HepG2 (cell line): Measurements from ENCODE around the gene RUNX3. TPM values are rescaled to one million over a fixed set of nuclear protein-coding genes. Genes with fewer than 3 reads are reported as not detected.
A peak's percentile ranks its signal among the peaks of the same experiment; 100 is the strongest.

Experiments used
- ARID3A ChIP-seq: IDR thresholded peaks from 2 replicates; pipeline ENCODE4 v1.6.1; 2012; ENCODE audit warnings: low read depth, low read length, improper control_type of control experiment
- ARID4A ChIP-seq: sonication (generic); formaldehyde crosslinking; IDR thresholded peaks from 2 replicates; pipeline ENCODE4 v1.5.0; 2020; ENCODE audit warnings: mild to moderate bottlenecking, missing genetic modification reagents, borderline replicate concordance
- ASH2L ChIP-seq: fragments of 300-600, 200-600 bp; sonication (generic); IDR thresholded peaks from 2 replicates; pipeline ENCODE4 v1.7.0; 2017; ENCODE audit warnings: low read depth, mild to moderate bottlenecking, moderate library complexity, mixed read lengths, low read length; ENCODE audit not compliant: insufficient read length
- HDAC2 ChIP-seq: sonication (generic); formaldehyde crosslinking; IDR thresholded peaks from 2 replicates; pipeline ENCODE4 v1.4.0; 2020; ENCODE audit warnings: missing genetic modification reagents
- HMG20B ChIP-seq: conservative IDR thresholded peaks from 2 replicates; pipeline ENCODE4 v1.6.1; 2016; ENCODE audit warnings: missing genetic modification reagents, missing compliant biosample characterization
- LRRFIP1 ChIP-seq: sonication (generic); formaldehyde crosslinking; conservative IDR thresholded peaks from 2 replicates; pipeline ENCODE4 v1.4.0; 2020; ENCODE audit warnings: missing genetic modification reagents
- MAFK ChIP-seq, 2 experiments: IDR thresholded peaks in 1 of 2; conservative IDR thresholded peaks in 1 of 2; 2 replicates each; pipeline ENCODE4 v1.6.1; 2011; ENCODE audit warnings: improper control_type of control experiment in 2 of 2, low read length in 2 of 2
- MIER3 ChIP-seq: IDR thresholded peaks from 2 replicates; pipeline ENCODE4 v1.6.1; 2016; ENCODE audit warnings: missing compliant biosample characterization, borderline replicate concordance
- MIXL1 ChIP-seq: IDR thresholded peaks from 2 replicates; pipeline ENCODE4 v1.6.1; 2016
- NCOA1 ChIP-seq: sonication (generic); formaldehyde crosslinking; IDR thresholded peaks from 2 replicates; pipeline ENCODE4 v1.9.0; 2021; ENCODE audit warnings: missing genetic modification reagents
- PAWR ChIP-seq: sonication (generic); formaldehyde crosslinking; IDR thresholded peaks from 2 replicates; pipeline ENCODE4 v1.4.0; 2020; ENCODE audit warnings: missing genetic modification reagents, mild to moderate bottlenecking, borderline replicate concordance
- STAG1 ChIP-seq: sonication (generic); formaldehyde crosslinking; IDR thresholded peaks from 2 replicates; pipeline ENCODE4 v1.4.0; 2020; ENCODE audit warnings: missing genetic modification reagents
- SUZ12 ChIP-seq: fragments of 150-350 bp; IDR thresholded peaks from 2 replicates; pipeline ENCODE4 v1.6.1; 2014; ENCODE audit warnings: low read depth, low read length
- ZBTB42 ChIP-seq: sonication (generic); formaldehyde crosslinking; IDR thresholded peaks from 2 replicates; pipeline ENCODE4 v1.5.0; 2020; ENCODE audit warnings: mild to moderate bottlenecking, missing genetic modification reagents
- ZNF431 ChIP-seq: sonication (generic); formaldehyde crosslinking; IDR thresholded peaks from 2 replicates; pipeline ENCODE4 v1.9.0; 2022; ENCODE audit warnings: missing genetic modification reagents, low read depth, mild to moderate bottlenecking, borderline replicate concordance
- ZNF766 ChIP-seq: sonication (generic); formaldehyde crosslinking; IDR thresholded peaks from 2 replicates; pipeline ENCODE4 v1.5.0; 2020; ENCODE audit warnings: missing genetic modification reagents, borderline replicate concordance
- ZSCAN31 ChIP-seq: sonication (generic); formaldehyde crosslinking; IDR thresholded peaks from 2 replicates; pipeline ENCODE4 v1.5.0; 2020; ENCODE audit warnings: low read depth, mild to moderate bottlenecking, missing genetic modification reagents
- polyA plus RNA-seq, 8 experiments: library from polyadenylated mRNA; depleted of rRNA in 3 of 8; stranded (reverse) in 7 of 8; unstranded in 1 of 8; fragments of >200 nt; fragmentation: Illumina TruSeq in 4 of 8; extraction: Trizol in 4 of 8; gene quantifications; 2 replicates each; pipeline versions ENCODE4 v1.2.1 to v1.2.3, GENCODE V29; 2011 to 2016; ENCODE audit warnings: low read depth in 4 of 8, missing spikeins in 1 of 8, mixed read lengths in 1 of 8; ENCODE audit not compliant: insufficient read depth in 1 of 8
- total RNA-seq, 5 experiments: library from RNA; depleted of rRNA; stranded (reverse); fragments of >200 nt; fragmentation: Illumina TruSeq; extraction: Trizol; gene quantifications; 2 replicates each; pipeline ENCODE4 v1.2.3, GENCODE V29; 2016; ENCODE audit warnings: low read depth in 1 of 5
- TF ChIP-seq, protein P1 (sequence below): IDR thresholded peaks from 2 replicates; pipeline ENCODE4 v1.6.1; 2016; ENCODE audit warnings: missing compliant biosample characterization, missing genetic modification reagents, borderline replicate concordance
- TF ChIP-seq, protein P2 (sequence below): IDR thresholded peaks from 2 replicates; pipeline ENCODE4 v1.6.1; 2016; ENCODE audit warnings: missing genetic modification reagents, missing compliant biosample characterization

The RUNX3 gene
- total and polyA plus RNA-seq, 2 of the 13 experiments (the other 11 are each of a cell fraction or from before 2014, with no cell fraction given), result 0.04 to 0.22 TPM

DNA sequence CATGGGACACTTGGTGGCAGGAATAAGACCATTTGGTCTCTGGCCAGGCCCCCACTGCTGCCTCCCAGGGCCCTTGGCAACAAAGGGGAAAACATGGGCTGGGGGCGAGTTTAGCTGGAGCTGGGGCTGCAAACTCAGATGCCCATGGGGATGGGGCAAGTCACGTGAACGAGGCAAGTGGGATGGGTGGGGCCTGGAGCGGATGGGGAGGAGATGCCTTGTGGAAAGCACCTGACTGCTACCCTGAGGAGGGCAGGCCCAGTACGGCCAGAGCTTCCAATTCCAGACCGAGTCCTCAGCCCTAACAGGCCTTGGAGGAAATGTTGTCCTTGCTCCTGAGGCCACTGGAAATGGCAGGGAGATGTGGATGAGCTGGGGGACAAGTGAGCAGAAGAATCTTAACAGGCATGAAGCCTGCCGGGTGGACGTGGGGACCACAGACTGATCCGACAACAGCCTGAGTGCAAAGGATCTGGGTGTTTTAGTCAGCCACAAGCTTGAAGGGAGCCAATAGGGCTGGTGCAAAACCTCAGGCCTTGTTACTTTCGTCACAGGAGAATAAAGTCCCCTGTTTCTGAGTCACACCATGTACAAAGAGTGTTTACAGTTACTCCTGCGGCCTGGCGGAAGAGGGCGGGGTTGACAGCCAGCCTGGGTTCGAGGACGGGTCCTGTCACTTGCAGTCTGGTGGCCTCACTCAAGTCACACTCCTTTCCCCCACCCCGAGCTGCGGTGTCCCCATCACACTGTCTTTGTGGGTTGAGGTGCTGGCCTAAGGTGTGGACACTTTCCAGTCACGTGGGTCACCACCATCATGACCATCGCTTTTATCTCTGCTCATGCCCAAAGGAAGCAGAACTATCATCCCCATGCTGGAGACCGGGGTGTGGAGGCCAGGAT, 19.1 kb downstream of the RUNX3 start (continued):
- TF ChIP-seq LRRFIP1, result no peak
- 0 out of 2 replicates have a peak, but pooled peaks have one; percentile 39 for TF ChIP-seq ZNF766 (CRISPR knock-in tag)
- TF ChIP-seq PAWR (CRISPR knock-in tag), result no peak
- no peak for TF ChIP-seq SUZ12
- TF ChIP-seq, protein P1, sequence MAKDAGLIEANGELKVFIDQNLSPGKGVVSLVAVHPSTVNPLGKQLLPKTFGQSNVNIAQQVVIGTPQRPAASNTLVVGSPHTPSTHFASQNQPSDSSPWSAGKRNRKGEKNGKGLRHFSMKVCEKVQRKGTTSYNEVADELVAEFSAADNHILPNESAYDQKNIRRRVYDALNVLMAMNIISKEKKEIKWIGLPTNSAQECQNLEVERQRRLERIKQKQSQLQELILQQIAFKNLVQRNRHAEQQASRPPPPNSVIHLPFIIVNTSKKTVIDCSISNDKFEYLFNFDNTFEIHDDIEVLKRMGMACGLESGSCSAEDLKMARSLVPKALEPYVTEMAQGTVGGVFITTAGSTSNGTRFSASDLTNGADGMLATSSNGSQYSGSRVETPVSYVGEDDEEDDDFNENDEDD (CRISPR knock-in tag), result no peak
- TF ChIP-seq ARID4A, result no peak; the same call in 1 of the 2 replicates
- TF ChIP-seq MIXL1 (CRISPR knock-in tag), result 0 out of 2 replicates have a peak, but pooled peaks have one; percentile 14
- TF ChIP-seq ZSCAN31, result peak; percentile 86
- TF ChIP-seq NCOA1 (CRISPR knock-in tag), result no peak
- TF ChIP-seq HDAC2, result no peak
- TF ChIP-seq ZNF431 (CRISPR knock-in tag), result no peak
- TF ChIP-seq HMG20B (CRISPR knock-in tag), result no peak
- TF ChIP-seq ARID3A, result no peak
- TF ChIP-seq MIER3 (CRISPR knock-in tag), result no peak
- TF ChIP-seq ASH2L, result peak; percentile 40
- TF ChIP-seq MAFK (conservative IDR thresholded peaks at IDR 0.05 in 1 of 2, IDR thresholded peaks at IDR 0.05 in 1 of 2; ENCODE audit: low read length in 2 of 2), result no peak
- no peak for TF ChIP-seq STAG1 (CRISPR knock-in tag)
- TF ChIP-seq, protein P2, sequence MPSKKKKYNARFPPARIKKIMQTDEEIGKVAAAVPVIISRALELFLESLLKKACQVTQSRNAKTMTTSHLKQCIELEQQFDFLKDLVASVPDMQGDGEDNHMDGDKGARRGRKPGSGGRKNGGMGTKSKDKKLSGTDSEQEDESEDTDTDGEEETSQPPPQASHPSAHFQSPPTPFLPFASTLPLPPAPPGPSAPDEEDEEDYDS (CRISPR knock-in tag), result peak; percentile 97
- no peak for TF ChIP-seq ZBTB42 (CRISPR knock-in tag)
